ENCODE results near the gene NFE2L3. TPM values are rescaled to one million over a fixed set of nuclear protein-coding genes. Genes with fewer than 3 reads are reported as not detected.

The NFE2L3 gene
- total and polyA plus RNA-seq, 9 of the 15 experiments (the other 6 are each of a cell fraction or from before 2014, with no cell fraction given), result 2.9 to 16.9 (median 12.4) TPM

- peak; percentile 93 for TF ChIP-seq ZNF395 (CRISPR knock-in tag; IDR thresholded peaks at IDR 0.05)
- TF ChIP-seq MGA (IDR thresholded peaks at IDR 0.05), result no peak
- TF ChIP-seq TSHZ1 (CRISPR knock-in tag; IDR thresholded peaks at IDR 0.05), result no peak
- TF ChIP-seq SREBF1 (IDR thresholded peaks at IDR 0.05; ENCODE audit: borderline replicate concordance, low read depth, low read length), result no peak
- peak; percentile 78 for TF ChIP-seq RBBP5 (IDR thresholded peaks at IDR 0.05; ENCODE audit: borderline replicate concordance, insufficient read depth, low read length, poor library complexity, severe bottlenecking)
- TF ChIP-seq HOMEZ (CRISPR knock-in tag; IDR thresholded peaks at IDR 0.05), result no peak
- no peak for TF ChIP-seq ZNF696 (CRISPR knock-in tag; conservative IDR thresholded peaks at IDR 0.05)
Observed at GRCh38 chr7:26201247-26202018, 49.4 kb downstream of the NFE2L3 start, which contains the start of gene CBX3 (continued).
